NCI-H2196 (cell line): ENCODE results near the gene ZC3H7A.
A peak's percentile ranks its signal among the peaks of the same experiment; 100 is the strongest.
"Not testable (repeated sequence)": the region's sequence is repeated elsewhere in the genome, so short reads cannot be mapped to it uniquely, and the experiment has no call there.

Source experiments
- DNase-seq: peaks from one replicate; lab custom pipeline; 2025; ENCODE audit not compliant: unreplicated experiment; lab: John Stamatoyannopoulos, UW

The ZC3H7A gene, protein sequence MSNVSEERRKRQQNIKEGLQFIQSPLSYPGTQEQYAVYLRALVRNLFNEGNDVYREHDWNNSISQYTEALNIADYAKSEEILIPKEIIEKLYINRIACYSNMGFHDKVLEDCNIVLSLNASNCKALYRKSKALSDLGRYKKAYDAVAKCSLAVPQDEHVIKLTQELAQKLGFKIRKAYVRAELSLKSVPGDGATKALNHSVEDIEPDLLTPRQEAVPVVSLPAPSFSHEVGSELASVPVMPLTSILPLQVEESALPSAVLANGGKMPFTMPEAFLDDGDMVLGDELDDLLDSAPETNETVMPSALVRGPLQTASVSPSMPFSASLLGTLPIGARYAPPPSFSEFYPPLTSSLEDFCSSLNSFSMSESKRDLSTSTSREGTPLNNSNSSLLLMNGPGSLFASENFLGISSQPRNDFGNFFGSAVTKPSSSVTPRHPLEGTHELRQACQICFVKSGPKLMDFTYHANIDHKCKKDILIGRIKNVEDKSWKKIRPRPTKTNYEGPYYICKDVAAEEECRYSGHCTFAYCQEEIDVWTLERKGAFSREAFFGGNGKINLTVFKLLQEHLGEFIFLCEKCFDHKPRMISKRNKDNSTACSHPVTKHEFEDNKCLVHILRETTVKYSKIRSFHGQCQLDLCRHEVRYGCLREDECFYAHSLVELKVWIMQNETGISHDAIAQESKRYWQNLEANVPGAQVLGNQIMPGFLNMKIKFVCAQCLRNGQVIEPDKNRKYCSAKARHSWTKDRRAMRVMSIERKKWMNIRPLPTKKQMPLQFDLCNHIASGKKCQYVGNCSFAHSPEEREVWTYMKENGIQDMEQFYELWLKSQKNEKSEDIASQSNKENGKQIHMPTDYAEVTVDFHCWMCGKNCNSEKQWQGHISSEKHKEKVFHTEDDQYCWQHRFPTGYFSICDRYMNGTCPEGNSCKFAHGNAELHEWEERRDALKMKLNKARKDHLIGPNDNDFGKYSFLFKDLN

DNA sequence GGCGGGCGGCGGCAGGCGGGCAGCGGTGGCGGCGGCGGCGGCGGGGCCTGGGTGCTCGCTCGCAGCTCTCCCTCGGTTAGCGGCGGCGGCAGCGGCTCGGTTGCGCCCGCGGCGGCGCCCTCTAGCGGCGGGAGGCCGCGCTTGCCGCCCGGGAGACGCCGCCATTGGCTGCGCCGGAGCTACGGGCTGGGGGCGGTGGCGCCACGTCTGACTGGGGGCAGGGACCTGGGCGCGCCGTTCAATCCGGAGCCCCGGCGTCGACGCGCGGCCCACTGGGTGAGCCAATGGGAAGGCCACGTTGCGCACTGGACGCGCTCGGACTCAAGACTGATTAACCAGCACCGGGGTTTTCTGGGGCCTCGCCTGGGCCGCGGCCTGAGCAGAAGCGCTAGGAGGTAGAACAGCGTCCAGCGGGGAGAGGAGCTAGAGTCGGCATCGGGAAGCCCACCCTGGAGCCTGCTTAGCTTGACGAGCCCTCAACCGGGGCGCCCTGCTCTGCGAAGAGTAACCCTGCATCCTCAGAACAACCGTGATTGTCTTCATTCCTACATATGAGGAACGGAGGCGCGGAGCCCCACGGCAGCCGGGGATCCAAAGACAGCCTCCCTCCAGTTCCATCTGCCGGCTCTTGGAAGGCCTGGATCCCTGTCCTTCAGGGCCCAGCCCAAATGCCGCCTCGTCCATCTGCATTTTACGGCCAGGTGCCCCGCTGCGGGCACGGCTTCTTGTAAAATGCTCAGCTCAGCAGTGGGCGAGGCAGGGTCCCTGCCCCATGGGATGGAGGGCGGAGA is at the start of gene ZC3H7A:
Gene ZC3H7A, minus strand, starts transcription at position 93 of the 791 bp plus-strand sequence. CDS start 14,904 bp downstream, outside the sequence.
- DNase-seq, result peak; percentile 95

DNA sequence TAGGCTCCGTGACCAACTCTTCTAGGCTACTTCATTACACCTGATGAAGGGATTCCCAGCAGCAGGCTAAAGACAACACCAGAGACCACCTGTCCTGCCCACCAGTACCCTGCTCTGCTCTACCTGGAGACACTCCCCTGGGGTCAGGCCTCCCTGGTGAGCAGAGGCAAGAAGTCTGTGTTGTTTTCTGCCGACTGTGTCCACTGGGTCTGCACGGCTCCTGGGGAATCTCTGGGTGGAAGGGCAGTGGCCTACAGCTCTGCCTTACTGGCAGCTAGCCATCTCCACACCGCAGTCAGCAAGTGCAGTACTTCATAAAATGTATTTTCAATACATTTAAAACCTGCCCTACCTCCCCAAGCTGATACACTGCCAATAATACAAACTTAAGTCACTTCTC is 47.4 kb upstream of the ZC3H7A start:
- DNase-seq, result no peak

DNA sequence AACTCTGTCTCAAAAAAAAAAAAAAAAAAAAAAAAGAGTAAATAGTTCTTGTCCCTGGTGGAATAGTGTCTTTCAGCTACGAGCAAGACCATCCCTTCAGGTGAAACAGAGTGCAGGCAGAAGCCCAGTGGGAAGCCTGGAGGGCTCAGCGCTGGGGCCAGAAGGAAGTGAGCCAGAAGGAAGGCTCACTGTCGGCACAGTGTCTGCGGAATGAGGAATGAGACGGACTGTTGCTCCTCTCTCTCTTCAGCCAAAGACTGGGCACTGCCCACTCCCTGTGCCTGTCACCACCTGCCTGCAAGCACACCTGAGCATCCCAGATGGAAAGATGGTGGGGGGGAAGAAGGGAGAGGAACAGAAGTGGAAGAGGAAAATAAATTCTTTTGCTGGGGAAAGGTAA is 46.8 kb upstream of the ZC3H7A start:
- no peak for DNase-seq

DNA sequence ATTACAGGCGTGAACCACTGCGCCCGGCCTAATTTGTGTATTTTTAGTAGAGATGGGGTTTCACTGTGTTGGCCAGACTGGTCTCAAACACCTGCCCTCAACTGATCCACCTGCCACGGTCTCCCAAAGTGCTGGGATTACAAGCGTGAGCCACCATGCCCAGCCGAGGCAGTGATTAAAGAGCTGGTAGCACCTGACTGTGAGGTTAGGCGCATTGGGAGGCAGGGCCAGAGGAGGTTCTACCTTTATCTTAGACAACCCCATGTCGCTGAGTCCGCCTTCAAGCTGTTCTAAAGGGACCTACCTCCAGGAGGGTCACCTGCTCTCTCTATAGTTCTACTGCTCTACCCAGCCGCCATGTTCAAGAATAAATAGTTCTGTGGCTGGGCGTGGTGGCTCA is 46.1 kb upstream of the ZC3H7A start:
- DNase-seq, result no peak

GRCh38 chr16:11841026-11841425 is 44.0 kb upstream of the ZC3H7A start:
- no peak for DNase-seq

DNA sequence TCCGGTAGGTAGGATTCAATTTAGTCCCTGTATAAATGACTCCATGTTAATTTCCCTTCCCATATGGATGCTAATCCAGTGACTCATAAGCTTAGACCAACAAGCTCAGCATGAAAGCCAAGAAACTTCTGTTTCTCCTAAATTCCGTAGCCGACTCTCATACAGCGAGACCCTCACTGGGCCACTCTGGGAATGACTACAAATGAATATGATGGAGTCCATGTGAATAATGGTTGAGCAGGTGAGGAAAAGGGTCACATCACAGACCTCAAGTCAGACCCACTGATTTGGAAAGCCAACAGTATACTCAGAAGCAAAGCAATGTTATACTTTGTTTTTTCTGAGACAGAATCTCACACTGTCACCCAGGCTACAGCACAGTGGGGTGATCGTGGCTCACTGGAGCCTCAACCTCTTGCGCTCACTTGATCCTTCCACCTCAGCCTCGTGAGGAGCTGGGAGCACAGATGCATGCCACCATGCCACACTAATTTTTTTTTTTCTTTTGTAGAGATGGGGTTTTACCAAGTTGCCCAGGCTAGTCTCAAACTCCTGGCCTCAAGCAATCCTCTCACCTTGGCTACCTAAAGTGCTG is 39.7 kb upstream of the ZC3H7A start:
- no peak for DNase-seq

GRCh38 chr16:11835891-11836649 is 39.0 kb upstream of the ZC3H7A start:
- DNase-seq, result peak; percentile 22

GRCh38 chr16:11835309-11835708 is 38.3 kb upstream of the ZC3H7A start:
- DNase-seq, result no peak

DNA sequence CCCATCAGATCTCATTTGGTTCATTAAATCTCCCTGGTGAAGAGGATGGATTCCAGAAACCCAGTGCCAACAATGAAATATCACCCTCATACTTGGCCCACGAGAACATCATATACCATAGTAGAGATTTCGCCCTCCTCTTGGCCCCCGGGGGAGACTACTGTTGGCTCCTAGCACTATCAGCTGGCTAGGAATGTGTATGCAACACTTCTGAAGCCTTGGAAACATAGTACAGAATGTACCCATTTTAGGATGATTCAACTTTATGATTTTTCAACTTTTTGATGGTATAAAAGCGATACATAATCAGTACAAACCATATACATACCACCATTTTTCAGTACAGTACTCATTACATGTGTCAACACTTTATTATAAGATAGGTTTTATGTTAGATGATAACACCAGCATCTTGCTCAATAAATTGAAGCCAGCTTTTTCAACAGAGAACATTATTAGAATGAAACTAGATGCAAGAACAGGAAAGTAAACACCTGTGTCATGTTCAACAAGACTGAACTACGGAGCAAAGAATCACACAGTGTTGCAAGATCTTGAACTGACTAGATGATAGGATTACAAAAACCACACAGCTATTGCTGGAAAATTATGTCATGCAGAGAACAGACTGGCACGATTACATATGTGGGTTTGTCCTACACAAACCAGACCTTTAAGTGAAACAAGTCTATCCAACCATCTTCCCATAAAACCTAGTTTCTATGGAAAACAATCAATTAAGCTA is 37.1 kb upstream of the ZC3H7A start:
- DNase-seq, result peak; percentile 45

- DNase-seq, result no peak
These were observed 31.6 kb upstream of the ZC3H7A start for GRCh38 chr16:11828696-11829095.

DNA sequence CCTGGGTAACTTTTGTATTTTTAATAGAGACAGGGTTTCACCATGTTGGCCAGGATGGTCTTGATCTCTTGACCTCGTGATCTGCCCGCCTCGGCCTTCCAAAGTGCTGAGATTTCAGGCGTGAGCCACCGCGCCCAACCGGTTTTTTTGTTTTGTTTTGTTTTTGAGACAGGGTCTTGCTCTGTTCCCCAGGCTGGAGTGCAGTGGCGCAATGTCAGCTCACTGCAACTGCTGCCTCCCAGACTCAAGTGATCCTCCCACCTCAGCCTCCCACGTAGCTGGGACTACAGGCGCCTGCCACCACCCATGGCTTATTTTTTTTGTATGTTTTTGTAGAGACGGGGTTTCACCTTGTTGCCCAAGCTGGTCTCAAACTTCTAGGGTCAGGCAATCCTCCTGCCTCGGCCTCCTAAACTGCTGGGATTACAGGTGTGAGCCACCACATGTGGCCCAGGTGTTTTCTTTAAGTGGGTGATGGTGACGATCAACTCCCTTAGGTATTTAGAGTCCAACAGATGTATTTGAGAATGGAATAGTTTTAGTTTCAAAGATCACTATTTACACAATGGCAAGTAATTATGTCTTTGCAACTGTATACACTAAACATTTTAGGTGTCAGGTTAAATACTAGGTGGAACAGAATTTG is 28.6 kb upstream of the ZC3H7A start:
- DNase-seq, result not testable (repeated sequence)

- no peak for DNase-seq
These were observed 27.3 kb upstream of the ZC3H7A start for GRCh38 chr16:11824362-11824761.

- not testable (repeated sequence) for DNase-seq
These were observed 26.6 kb upstream of the ZC3H7A start for GRCh38 chr16:11823645-11824044.

DNA sequence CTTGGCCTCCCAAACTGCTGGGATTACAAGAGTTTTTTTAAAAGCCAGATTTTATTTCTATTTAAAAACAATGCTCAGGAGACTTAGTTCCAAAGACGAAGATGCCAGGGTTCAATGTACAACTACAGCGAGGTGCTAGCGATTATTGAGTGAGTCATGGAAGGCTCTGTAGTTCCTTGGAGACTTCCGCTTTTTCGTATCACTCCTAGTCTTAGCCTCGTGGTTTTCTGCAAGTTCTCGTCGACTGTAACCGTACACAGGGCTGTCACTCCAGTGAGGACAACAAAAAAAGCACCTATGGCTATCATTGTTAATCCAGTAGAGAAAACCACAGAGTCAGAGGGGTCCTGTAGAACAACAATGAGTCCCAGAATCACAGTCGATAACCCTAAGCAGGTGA is 22.7 kb upstream of the ZC3H7A start:
- DNase-seq, result no peak

GRCh38 chr16:11818970-11819369 is 21.9 kb upstream of the ZC3H7A start:
- not testable (repeated sequence) for DNase-seq

- no peak for DNase-seq
These were observed 19.1 kb upstream of the ZC3H7A start for GRCh38 chr16:11816123-11816522.

- not testable (repeated sequence) for DNase-seq
These were observed 17.7 kb upstream of the ZC3H7A start for GRCh38 chr16:11814800-11815199.

DNA sequence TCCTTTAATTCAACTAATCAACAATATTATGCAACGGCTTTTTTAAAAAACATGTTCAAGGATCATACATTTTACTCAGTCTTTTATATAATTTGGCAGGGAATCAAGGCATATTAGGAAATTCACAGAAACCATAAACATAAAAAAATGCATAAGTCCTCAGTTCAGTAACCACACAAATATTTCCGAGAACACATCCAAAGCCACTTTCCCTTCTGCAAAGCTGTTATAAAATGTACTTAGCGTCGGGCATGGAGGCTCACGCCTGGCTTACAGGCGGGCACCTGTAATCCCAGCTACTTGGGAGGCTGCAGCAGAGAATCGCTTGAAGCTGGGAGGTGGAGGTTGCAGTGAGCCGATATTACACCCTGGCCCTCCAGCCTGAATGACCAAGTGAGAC is 9.7 kb upstream of the ZC3H7A start:
- no peak for DNase-seq

GRCh38 chr16:11805556-11805955 is 8.5 kb upstream of the ZC3H7A start:
- DNase-seq, result no peak
